Right lobe of liver (tissue), 6 donors: ENCODE data around the gene MAPK8. TPM values are rescaled to one million over a fixed set of nuclear protein-coding genes. Genes with fewer than 3 reads are reported as not detected.
A peak's percentile ranks its signal among the peaks of the same experiment; 100 is the strongest.

Source experiments
- ATAC-seq, 4 donors: fragments of 200-7000 bp; cut with Tn5 transposase; one replicate each; pipeline ENCODE4 v1.9.1; 2020; ENCODE audit warnings: mild to moderate bottlenecking in 4 of 4, moderate library complexity in 4 of 4
- DNase-seq, 3 donors: peaks; one replicate each; pipeline ENCODE4 v3.0.0-alpha.2; 2020
- H3K27ac ChIP-seq, 3 donors: fragments of 200-600 bp; one replicate each; pipeline ENCODE4 v1.8.0; 2022
- H3K27me3 ChIP-seq, 2 donors: fragments of 200-600 bp; one replicate each; pipeline ENCODE4 v1.8.0; 2022
- H3K36me3 ChIP-seq, 4 donors: fragments of 200-600 bp; sonication (generic) in 1 of 4; one replicate each; pipeline versions ENCODE4 v1.5.1 to v1.8.0; 2017 to 2022; ENCODE audit warnings: control low read depth in 1 of 4
- H3K4me1 ChIP-seq, 4 donors: fragments of 200-600 bp; sonication (generic) in 1 of 4; one replicate each; pipeline versions ENCODE4 v1.5.1 to v1.8.0; 2017 to 2022; ENCODE audit warnings: control low read depth in 1 of 4
- H3K4me3 ChIP-seq, 3 donors: fragments of 200-600 bp; one replicate each; pipeline ENCODE4 v1.8.0; 2022
- H3K9me3 ChIP-seq, 4 donors: fragments of 200-600 bp; sonication (generic) in 1 of 4; one replicate each; pipeline versions ENCODE4 v1.5.1 to v1.8.0; 2017 to 2022; ENCODE audit warnings: control low read depth in 1 of 4
- POLR2A ChIP-seq: fragments of 450-650 bp; IDR thresholded peaks from one replicate; pipeline ENCODE4 v1.6.1; 2017; ENCODE audit warnings: antibody characterized with exemption, mild to moderate bottlenecking
- WGBS: methylation state at CpG from one replicate; pipeline ENCODE4 v1.1.6; 2018; ENCODE audit warnings: low coverage, low lambda C conversion rate; ENCODE audit not compliant: insufficient coverage; ENCODE audit errors: missing lambda C conversion rate; 5-methylcytosine and 5-hydroxymethylcytosine counted together
- intact Hi-C, 2 donors: fragments of 100-400 bp; cut with DNase I; formaldehyde crosslinking; loops; one replicate each; pipeline versions ENCODE4 v1.11.2 to v1.14.1; 2022
- total RNA-seq, 6 experiments: library from RNA; depleted of rRNA in 2 of 6; stranded (reverse); fragments of >200 nt in 2 of 6; fragmentation: NEBNext Ultra II Directional in 3 of 6; extraction: Animal tissue kit (Norgen Biotek cat#: 25700) in 3 of 6; gene quantifications; one replicate each; pipeline versions ENCODE4 v1.1.0 to v1.2.4, GENCODE V29; 2016 to 2023
- TF ChIP-seq, protein P1 (sequence below), 4 donors: fragments of 200-600 bp in 3 of 4; fragments of 450-650 bp in 1 of 4; IDR thresholded peaks; one replicate each; pipeline versions ENCODE4 v1.5.1 to v1.8.0; 2016 to 2022; ENCODE audit warnings: antibody characterized with exemption in 4 of 4, mild to moderate bottlenecking in 2 of 4
- donor health status: DM: no; HTN: yes; CAD: no.
- donor health status: DM: no; HTN: no; CAD: no.
- donor health status: DM: no; HTN: no; CAD: no.
- donor health status: DM: no; HTN: yes; CAD: no.
- donor health status: DM: no; HTN: yes; CAD: no.

MAPK8 gene
- total RNA-seq, 6 experiments from 2014 or later, result 19.1 to 31.6 (median 27.6) TPM

DNA sequence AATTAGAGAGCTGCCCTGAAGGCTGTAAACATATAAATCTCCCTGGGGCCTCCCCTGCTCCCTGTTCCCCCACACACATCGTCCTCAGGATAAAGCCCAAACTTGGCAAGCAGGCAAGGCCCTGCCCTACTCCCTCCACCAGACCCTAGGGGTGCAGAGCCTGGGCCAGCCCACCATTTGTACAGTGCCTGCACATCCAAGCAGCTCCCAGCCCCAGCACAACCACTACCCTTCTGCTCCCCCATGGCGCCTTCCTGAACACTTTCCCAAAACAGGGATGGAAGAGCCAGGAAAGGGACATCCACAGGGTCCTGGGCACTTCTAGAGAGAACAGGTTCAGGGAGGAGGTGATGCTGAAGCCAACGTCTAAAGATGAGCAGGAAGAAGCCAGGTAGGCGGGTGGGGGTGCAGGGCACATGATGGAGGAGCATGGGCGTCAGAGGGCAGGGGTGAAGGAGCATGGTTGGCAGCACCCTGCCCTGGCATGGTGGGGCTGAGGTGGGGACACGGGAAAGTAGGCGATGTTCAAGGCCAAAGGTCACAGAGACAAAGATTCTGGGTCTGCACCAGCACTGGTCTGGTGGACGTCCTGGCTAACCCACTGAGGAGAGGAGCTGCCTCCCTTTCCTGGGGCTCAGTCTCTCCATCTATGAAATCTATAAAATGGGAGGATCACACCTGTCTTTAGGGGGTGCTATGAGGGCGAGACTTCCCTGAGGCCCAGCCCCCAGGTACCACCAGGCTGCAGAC lies 157.8 kb downstream of the MAPK8 start:
- intact Hi-C loops, result no loop called here
- Histone ChIP-seq H3K36me3 (no peaks in the 10 kb centered on the region), H3K4me1 (no peaks in the 10 kb centered on the region), H3K27me3 (no peaks in the 10 kb centered on the region), H3K4me3 (no peak overlapping the region), H3K9me3 (no peaks in the 10 kb centered on the region), H3K27ac (no peak overlapping the region)
- TF ChIP-seq, protein P1, sequence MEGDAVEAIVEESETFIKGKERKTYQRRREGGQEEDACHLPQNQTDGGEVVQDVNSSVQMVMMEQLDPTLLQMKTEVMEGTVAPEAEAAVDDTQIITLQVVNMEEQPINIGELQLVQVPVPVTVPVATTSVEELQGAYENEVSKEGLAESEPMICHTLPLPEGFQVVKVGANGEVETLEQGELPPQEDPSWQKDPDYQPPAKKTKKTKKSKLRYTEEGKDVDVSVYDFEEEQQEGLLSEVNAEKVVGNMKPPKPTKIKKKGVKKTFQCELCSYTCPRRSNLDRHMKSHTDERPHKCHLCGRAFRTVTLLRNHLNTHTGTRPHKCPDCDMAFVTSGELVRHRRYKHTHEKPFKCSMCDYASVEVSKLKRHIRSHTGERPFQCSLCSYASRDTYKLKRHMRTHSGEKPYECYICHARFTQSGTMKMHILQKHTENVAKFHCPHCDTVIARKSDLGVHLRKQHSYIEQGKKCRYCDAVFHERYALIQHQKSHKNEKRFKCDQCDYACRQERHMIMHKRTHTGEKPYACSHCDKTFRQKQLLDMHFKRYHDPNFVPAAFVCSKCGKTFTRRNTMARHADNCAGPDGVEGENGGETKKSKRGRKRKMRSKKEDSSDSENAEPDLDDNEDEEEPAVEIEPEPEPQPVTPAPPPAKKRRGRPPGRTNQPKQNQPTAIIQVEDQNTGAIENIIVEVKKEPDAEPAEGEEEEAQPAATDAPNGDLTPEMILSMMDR (IDR thresholded peaks at IDR 0.05), result no peak
- no peak for TF ChIP-seq POLR2A
- ATAC-seq (no peak), DNase-seq (peak in 1 of 3 donors; percentile 35)
- WGBS, result 61% methylated on average over 3 of the region's 9 CpGs

DNA sequence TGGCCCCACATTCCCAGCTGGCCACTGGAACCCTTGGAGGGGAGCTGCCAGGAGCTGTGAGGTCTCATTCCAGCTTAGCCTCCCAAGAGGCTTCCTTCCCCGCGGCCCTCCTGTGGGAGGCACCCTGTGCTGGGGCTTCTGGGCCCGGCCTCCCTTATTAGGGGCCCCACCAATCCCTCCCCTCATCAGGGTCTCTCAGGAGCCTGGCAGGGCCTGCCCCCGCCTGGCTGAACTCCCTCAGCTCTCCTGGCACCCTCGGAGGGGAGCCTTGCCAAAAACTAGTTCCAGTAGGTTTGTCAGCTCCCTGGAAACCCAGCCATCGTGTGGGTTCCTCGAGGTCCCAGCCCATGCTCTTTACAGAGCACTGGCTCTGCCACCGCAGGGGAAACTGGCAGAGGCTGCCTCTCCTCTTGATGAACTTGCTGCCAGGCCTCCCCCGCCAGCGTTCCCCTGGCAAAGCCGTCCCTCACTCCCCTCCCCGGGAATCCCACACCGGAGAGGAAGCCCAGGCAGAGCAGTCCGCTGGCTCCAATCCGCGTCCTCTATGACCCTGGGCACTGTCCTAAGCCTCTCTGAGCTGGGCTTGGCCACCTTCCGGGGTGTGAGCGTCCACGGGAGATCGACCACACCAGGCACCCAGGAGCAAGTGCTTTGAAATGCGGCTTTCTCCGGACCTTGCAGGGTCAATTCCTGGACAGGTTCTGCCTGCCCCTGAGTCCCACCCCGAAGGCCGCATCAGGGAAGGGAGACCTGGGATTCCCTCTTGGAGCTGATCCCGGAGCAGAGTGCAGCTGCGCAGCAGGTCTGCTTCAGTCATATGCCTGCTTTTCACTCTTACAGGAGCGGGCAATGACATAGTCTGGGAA lies 158.6 kb downstream of the MAPK8 start:
- TF ChIP-seq, protein P1 (IDR thresholded peaks at IDR 0.05), result no peak
- TF ChIP-seq POLR2A, result no peak
- H3K36me3 ChIP-seq, result no peaks in the 10 kb centered on the region
- H3K4me1 ChIP-seq, result no peaks in the 10 kb centered on the region
- 60% methylated on average over 1 of the region's 27 CpGs for WGBS
- H3K27ac ChIP-seq, result no peak overlapping the region
- no peak for ATAC-seq
- no peak overlapping the region for H3K4me3 ChIP-seq
- no peaks in the 10 kb centered on the region for H3K9me3 ChIP-seq
- no peaks in the 10 kb centered on the region for H3K27me3 ChIP-seq
- intact Hi-C loops, result no loop called here
- peak in 1 of 3 donors; percentile 40 for DNase-seq

DNA sequence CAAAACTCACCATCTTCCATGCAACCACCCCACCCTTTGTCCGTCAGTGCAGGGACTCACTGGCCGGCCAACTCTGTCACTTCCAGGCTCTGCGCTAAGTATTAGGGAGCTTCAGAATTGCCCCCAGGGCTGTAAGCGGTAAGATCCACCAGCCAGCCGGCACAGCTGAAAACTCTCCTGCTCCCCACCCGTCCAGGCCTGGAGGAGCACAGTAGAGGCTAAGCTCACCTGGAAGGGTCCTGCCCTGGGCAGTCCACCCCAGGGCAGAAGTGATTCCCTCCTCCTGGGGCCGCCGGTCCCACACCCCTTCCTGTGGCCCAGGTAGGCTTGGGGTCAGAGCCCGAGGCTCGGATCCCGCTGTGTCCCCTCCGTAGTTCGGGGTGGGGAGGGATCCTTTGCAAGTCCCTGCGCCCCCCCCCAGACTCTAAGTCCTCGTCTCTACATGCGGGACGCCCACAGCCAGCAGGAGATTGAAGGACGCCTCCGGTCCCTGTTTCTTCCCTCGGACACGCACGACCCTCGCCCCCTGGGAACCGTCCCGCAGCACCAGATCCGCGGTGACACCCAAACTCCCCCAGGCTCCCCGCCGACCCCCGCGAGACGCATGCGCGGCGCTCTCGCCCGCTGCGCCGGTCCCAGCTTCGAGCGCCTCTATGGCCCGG lies 159.5 kb downstream of the MAPK8 start:
- Histone ChIP-seq H3K27me3 (no peaks in the 10 kb centered on the region), H3K4me1 (no peaks in the 10 kb centered on the region), H3K36me3 (no peaks in the 10 kb centered on the region), H3K9me3 (no peaks in the 10 kb centered on the region), H3K4me3 (no peak overlapping the region), H3K27ac (no peak overlapping the region)
- DNase-seq, result peak in 1 of 3 donors; percentile 40
- 71% methylated on average over 15 of the region's 42 CpGs for WGBS
- TF ChIP-seq, protein P1 (IDR thresholded peaks at IDR 0.05), result no peak
- no peak for TF ChIP-seq POLR2A
- no peak for ATAC-seq
- intact Hi-C loops, result no loop called here

DNA sequence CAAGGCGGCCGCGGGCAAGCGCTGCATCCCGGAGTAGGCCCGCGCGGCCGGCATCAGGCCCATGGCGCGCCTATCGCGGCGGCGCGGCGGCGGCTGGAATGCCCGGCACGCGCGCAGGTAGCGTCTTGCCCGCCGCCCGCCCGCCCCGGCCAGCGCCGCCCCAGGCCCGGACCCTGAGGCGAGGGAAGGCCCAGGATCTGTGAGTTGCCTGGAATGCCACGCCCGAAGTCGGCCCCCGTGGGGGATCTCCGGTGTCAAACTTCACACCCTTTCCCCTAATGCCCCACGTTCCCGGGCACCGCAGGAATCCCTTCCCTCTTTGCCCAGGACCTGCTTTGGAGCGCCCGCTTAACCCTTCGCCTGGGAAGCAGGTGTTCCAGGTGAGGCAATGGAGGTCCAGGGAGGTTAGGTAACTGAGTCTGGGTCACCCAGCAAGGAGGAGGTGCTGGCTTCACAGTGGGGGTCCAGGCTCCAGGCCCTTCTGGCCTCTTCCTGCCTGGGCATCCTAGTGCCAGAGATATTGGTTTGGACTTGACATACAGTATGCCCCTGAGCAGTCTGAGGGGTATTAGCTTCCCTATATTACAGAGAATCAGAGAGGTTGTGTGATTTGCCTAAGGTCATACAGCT lies 160.2 kb downstream of the MAPK8 start:
- no peaks in the 10 kb centered on the region for H3K4me1 ChIP-seq
- no peaks in the 10 kb centered on the region for H3K27me3 ChIP-seq
- H3K36me3 ChIP-seq, result no peaks in the 10 kb centered on the region
- no peaks in the 10 kb centered on the region for H3K9me3 ChIP-seq
- TF ChIP-seq POLR2A, result no peak
- TF ChIP-seq, protein P1 (IDR thresholded peaks at IDR 0.05), result no peak
- no CpG with 5 or more reads among the region's 43 CpGs for WGBS
- ATAC-seq (no peak), DNase-seq (peak in 1 of 3 donors; percentile 37)
- intact Hi-C loops, result no loop called here
- H3K27ac ChIP-seq, result no peak overlapping the region
- H3K4me3 ChIP-seq, result no peak overlapping the region
